GM21529 (cell line): ENCODE data around the gene SLIT1.

ENCODE experiments used
- ATAC-seq: cut with Tn5 transposase; IDR thresholded peaks from one replicate; pipeline ENCODE4 v1.9.1; 2021; ENCODE audit not compliant: unreplicated experiment

The SLIT1 gene

GRCh38 chr10:97174276-97174775 lies 11.4 kb downstream of the SLIT1 start:
- no peak for ATAC-seq

GRCh38 chr10:97173036-97173435 lies 12.7 kb downstream of the SLIT1 start:
- ATAC-seq, result no peak

- ATAC-seq, result no peak
These were observed 14.8 kb downstream of the SLIT1 start for GRCh38 chr10:97171001-97171400.

DNA sequence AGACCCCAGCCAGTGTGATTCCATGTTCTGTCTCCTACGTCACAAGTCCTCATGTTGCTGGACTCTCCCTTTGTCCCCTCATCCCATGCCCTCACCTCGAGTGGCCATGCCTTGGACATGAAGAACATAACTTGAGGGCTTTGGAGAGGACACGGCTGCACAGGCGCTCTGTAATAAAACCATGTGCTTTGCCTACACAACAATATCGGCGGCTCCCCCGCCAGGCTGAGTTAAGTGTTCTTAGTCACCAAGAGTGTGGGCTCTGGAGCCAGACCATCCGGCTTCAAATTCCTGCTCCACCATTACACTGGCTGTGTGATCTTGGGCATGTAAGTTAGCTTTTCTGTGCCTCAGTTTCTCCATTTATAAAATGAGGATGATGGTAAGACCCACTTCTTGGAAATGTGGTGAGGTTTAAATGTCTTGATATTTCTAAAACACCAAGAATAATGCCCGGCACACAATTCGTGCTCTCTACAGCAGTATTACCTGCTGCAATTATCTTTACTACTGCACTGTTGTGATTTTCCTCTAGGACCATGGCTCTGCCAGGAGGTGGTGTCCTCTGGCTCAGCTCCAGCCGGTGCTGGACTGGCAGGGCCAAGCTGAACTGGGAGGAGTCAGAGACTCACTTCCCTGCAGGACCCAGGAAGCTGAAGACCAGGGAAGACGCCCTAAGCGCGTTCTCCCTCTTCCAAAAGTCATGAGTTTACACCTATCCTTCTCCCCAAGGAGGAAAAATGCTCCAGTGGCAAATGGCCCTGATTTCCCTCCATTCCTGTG lies 15.7 kb downstream of the SLIT1 start:
- ATAC-seq, result no peak

DNA sequence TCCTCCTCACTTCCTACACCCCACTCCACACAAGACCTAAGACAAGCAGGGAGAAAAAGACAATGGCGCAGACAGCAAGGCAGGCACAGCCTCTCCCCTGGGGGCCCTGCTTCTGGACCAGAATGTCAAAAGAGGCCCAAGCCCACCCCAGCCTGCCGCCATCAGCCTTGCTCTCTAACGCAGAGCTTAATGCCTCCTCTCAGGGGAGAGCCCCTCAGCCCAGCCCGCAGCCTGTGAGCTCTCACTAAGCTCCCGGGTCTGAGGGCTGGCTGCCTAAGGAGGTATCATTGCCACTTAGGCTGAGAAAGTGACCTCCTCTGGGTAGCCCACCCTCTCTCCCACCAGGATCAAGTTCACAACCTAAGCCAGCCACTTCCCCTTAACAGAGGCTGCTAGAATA lies 16.7 kb downstream of the SLIT1 start:
- no peak for ATAC-seq

GRCh38 chr10:97168645-97169044 lies 17.1 kb downstream of the SLIT1 start:
- no peak for ATAC-seq

GRCh38 chr10:97165499-97165898 lies 20.3 kb downstream of the SLIT1 start:
- ATAC-seq, result no peak

DNA sequence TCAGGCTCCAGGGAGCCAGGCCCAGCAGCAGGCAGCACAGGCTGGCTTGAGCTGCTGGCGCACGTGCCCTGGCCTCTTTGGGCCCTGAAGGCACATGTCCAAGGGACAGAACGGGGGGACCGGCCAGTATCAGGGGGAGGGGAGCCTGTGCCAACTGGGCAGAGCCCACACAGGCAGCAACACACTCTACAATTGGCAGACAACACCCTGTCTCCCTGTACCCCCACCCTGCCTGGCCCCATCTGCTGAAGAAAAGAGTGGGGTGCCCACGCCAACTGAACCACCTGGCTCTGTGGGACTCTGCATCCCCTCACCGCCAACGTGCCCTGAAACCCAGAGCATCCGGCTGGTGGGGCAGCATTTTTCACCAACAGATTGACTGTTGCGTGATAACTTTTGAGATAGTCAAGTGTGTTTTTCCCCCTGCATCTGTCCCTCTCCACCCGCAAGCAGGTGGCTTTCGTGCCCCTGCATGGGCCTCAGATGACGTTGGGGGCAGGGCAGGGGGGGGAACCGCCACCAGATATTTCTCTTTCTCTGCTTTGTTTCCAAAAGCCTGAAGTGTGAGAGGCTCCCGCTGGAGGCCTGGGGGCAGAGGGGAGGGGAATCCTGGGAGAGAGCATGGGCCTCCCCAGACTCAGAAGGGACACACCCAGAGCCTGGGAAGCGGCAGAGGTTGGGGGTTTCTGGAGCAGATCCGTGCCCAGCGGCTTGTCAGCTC lies 21.8 kb downstream of the SLIT1 start:
- no peak for ATAC-seq

- ATAC-seq, result no peak
These were observed 22.6 kb downstream of the SLIT1 start for GRCh38 chr10:97163181-97163580.

- no peak for ATAC-seq
These were observed 26.0 kb downstream of the SLIT1 start for GRCh38 chr10:97159646-97160305.

- ATAC-seq, result peak; percentile 76
These were observed 28.1 kb downstream of the SLIT1 start for GRCh38 chr10:97157578-97158095.

DNA sequence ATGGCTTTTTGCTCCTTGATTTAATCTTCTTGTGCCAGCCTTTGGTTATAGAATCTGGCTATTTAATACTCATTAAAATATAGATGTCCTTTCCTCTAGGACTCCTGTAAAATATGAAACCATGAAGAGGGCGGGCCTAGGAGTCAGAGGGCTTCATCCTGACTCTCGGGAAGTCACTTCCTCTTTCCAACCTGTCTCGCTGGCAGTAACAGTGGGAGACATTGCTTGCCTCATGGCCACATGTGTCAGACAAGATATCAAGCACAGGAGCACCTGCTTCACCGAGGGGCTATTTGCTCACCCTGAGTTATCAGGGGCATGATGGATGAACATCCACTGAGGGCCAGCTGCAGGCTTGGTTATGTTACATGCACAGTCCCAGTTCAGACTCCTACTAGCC lies 31.0 kb downstream of the SLIT1 start:
- ATAC-seq, result no peak

DNA sequence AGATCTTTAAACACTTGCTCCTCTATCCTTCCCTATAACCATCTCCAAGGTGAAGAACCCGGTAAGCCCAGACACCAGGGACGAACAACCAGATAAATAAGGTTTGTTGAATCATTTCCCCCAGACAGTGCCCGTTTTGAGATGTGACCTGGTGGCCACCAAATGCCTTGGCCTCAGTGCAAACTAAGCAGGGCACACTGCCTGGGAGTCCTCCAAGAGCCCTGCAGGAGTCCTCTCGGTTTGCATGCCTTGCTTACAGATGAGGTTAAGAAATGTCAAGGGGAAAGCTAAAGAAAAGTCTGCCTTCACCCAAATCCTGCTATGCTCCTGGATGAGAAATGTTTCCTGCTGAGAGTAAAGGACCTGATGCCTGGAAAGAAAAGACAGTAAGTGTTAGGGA lies 31.6 kb downstream of the SLIT1 start:
- ATAC-seq, result no peak

- ATAC-seq, result no peak
These were observed 32.4 kb downstream of the SLIT1 start for GRCh38 chr10:97153270-97153850.

GRCh38 chr10:97151307-97151914 lies 34.3 kb downstream of the SLIT1 start:
- ATAC-seq, result no peak

GRCh38 chr10:97150616-97151015 lies 35.1 kb downstream of the SLIT1 start:
- ATAC-seq, result no peak

GRCh38 chr10:97150013-97150595 lies 35.7 kb downstream of the SLIT1 start:
- no peak for ATAC-seq

DNA sequence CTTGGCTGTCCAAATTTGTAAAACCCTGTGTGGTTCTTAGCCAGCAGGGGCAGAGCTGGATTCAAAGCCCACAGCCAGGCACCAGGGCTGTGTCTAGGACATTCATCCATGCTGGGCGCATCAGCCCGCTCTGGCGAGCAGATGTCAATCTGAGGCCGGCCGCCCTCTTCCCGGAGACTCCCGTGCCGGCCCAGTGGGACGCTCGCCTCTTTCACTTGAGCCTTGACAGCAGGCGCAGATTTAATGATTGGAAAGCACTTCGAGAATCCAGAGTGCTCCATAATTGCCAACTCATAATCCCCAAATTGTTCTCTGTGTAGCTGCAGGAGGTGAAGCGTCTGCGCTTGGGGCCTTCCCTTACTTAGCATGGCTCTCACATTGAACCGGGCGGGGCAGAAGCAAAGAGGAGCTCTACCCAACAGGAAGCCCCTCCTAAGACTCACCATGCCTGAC lies 36.7 kb downstream of the SLIT1 start:
- ATAC-seq, result no peak

DNA sequence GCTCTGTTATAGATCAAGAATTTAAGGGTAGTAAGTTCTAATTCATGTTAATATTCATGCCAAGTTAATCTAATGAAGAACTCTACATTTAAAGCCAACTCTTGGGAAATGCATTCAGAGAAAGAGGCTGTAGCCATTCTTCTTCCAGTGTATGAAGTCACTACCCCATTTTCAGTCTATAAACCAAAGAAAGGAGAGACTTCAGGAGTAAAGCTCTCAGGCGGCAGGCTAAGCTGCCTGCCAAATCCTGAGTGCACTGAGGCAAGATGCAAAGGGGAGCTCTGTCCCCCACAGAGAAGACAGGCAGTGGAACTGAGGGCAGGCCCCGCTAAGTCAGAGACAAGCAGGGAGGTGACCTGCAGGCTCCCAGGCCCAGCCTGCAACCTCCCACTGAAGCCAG lies 41.5 kb downstream of the SLIT1 start:
- no peak for ATAC-seq

- no peak for ATAC-seq
These were observed 42.9 kb downstream of the SLIT1 start for GRCh38 chr10:97142834-97143233.
